CD4-positive, alpha-beta T cell treated with Interleukin-10 for 1 hour (primary cell): Measurements from ENCODE around the gene IQSEC3.
"Not testable (repeated sequence)": the region's sequence is repeated elsewhere in the genome, so short reads cannot be mapped to it uniquely, and the experiment has no call there.

Experiments used
- DNase-seq: peaks from one replicate; pipeline ENCODE4 v3.0.0-alpha.2; 2020

IQSEC3 gene

DNA sequence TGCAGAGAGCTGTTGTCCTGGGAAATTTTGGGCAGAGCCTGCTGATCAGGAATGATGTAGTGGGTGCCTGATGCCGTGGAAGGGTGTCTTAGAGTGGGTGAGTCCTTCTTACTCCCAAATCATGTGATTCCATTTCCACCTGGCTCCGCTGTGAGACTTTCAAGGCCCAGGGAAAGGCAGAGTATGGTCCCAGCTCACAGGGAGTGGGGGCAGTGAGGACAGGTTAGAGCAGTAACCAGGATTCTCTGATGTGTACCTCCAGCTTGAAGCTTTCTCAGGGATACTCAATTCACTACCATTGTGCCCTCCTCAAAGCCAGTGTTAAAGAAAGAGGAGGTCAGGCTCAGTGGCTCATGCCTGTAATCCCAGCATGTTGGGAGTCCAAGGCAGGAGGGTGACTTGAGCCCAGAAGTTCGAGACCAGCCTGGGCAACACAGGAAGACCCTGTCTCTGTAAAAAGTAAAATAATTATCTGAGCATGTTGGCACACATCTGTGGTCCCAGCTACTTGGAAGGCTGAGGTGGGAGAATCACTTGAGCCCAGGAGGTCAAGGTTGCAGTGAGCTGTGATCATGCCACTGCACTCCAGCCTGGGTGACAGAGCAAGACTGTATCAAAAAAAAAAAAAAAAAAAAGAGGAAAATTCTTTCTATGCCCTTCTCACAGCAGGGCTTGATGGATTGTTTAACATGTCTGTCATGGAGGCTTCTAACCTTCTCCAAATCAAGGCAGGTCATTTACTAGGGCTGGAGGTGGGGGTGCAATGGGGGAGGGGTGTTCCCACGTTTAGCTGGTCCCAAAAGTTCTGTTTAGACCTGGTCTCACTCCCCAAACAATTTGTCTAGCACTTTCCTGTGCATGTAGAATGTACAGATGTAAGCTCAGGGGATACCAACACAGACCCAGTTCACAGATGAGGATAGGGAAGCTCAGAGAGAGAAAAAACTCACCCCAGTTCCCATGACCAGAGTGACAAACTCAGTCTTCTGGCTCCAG lies 12.5 kb upstream of the IQSEC3 start:
- DNase-seq: no peak

DNA sequence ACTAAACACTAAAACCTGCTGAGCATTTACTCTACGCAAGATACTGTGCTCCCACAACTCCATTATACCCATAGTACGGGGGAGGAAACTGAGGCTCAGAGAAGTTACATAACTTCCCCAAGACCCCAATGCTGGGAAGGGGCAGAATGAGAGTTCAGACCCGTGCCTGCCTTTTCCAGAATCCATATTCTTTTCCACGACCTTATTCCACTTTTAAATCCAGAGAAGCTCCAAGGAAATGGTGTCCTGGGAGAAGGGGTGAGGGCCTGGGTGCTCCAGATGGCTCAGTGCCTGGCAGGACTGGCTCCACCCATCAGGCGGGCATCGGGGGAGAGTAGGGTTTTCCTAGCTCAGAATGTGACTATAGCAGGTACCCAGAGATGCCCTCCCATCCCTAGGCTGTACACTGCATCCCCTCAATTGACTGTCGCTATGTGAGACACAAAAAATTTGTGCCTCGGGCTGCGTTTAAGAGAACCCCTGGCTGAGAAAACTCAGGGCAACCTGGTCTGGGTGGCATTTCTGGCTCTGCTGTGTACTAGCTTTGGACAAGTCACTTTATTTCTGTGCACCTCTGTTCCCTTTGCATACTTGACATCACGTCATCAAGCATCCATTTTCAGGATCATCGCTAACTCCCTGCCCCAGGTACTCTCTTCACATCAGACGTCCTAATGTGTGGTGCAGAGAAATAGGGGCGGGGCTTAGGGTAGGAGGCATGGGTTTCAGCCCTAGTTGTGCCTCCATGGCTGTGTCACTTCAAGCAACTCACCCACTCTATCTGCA lies 11.6 kb upstream of the IQSEC3 start:
- DNase-seq: no peak

DNA sequence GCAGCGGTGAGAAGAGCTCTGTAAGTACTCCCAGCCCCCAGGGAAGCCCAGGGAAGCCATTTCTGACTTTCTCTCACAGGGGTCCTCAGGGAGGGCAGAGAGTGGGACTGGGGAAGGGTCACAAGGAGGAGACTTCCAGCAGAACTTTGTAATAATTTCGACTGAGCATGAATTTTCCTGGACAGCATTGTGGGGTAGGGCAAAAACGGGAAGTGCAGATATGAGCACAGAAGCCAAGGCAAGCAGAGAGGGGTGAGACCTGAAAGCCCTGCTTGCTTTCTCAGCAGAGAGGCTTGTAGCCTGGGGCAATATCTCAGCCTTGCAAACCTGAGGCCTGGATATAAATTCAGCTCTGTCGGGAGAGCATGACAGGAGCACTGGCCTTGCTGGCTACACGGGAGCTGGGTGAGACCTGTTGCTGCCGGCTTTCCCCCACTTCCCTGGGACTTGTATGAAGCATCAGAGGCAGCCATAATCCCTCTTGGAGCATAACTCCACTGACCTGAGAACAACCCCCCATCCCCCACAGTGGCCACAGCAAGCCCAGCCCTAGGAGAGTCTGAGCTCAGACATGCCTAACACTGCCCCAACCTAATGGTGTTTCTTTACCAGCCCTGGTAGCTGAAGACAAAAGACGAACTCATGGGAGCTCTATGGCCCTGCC lies 9.8 kb upstream of the IQSEC3 start:
- DNase-seq: no peak

DNA sequence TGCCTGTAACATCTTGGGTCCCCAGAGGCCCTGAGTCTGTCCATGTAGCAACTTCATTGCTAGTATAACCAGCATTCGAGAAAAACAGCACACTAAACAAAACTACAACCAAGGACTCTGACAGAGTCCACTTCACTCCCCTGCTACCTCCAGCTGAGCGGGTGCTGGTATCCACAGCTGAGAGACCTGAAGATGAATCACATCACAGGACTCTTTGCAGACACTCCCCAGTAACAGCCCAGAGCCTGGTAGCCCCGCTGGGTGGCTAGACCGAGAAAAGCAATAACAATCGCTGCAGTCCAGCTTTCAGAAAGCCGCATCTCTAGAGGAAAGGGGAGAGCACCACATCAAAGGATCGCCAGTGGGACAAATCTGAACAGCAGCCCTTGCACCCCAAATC lies 9.0 kb upstream of the IQSEC3 start:
- no peak for DNase-seq

DNA sequence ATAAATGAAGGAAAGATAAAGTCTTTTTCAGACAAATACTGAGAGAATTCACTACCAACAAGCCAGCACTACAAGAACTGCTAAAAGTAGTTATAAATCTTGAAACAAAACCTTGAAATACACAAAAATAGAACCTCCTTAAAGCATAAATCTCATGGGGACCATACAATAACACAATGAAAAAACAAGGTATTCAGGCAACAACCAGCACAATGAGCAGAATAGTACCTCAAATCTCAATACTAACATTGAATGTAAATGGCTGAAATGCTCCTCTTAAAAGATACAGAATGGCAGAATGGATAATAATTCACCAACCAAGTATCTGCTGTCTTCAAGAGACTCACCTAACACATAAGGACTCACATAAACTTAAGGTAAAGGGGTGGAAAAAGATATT lies 7.7 kb upstream of the IQSEC3 start:
- DNase-seq: no peak

DNA sequence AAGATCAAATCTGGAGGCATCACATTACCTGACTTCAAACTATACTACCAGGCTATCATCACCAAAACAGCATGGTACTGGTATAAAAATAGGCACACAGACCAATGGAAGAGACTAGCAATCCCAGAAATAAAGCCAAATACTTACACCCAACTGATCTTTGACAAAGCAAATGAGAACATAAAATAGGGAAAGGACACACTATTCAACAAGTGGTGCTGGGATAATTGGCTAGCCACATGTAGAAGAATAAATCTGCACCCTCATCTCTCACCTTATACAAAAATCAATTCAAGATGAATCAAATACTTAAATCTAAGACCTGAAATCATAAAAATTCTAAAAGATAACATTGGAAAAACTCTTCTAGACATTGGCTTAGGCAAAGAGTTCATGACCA lies 4.7 kb upstream of the IQSEC3 start:
- DNase-seq: not testable (repeated sequence)

DNA sequence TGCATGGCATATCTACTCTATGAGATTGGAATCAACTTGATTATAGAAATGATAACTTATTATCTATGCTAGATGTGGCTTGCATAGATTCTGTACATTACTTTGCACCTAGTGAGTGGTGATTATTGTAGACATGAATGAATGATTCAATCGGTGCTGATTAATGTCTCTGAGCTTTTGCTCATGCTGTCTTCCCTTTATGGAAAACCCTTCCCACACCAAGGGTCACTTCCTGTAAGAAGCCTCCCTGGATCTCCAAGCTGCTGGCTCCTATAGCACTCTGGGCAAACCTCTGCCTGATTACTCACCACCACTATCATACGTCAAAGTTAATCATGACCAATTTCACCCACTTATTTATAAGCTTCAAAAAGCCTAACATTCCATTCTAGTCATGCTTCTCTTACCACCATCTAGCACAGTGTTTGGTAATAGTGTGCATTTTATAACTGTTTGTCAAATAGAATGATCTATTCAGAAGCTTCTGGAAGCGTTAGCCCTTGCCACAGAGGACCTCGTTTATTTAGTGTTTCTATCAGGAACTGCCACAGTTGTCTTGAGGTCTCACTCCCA lies 990 bp upstream of the IQSEC3 start:
- not testable (repeated sequence) for DNase-seq

DNA sequence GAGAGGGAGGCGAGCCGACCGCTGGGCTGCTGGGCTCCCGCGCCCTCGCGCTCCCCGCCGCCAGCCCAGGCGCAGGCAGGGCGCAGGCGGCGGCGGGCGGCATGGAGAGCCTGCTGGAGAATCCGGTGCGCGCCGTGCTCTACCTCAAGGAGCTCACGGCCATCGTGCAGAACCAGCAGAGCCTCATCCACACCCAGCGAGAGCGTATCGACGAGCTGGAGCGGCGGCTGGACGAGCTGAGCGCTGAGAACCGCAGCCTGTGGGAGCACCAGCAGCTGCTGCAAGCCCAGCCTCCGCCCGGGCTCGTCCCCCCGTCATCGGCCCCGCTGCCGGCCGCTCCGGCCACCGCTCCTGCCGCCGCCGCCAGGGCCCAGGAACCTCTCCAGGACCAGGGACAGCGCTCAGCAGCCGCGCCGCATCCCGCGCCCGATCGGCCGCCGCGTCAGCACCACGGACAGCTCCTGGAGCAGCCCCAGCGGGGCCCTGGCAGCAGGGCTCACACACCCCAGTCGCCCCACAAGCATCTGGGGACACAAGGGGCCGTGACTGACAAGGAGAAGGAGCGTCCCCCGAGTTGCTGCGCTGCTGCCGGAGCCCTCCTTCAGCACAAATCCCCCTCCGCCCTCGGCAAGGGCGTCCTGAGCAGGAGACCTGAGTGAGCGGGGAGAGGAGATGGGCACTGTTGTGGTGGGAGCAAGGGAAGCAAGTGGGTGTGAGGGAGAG lies 376 bp downstream of the IQSEC3 start:
- DNase-seq: peak; percentile 11

DNA sequence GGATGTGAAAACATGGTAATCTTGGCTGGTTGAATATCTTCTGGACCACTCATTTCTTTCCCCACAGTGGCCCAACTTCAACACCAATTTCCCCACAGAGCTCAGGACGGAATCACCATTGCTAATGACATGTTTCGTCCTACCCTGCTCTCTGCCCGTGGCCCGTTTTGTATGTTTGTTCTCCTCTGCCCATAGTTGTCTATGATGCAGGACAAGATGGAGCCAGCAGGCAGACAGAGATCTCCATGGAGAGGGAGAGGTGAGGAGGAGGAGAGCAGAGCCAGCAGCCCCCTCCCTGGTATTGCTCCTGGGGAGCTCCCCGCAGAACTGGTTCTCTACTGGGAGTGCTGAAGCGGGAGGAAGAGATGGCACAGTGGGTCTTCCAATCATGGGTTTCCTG lies 3.1 kb downstream of the IQSEC3 start:
- DNase-seq: not testable (repeated sequence)

DNA sequence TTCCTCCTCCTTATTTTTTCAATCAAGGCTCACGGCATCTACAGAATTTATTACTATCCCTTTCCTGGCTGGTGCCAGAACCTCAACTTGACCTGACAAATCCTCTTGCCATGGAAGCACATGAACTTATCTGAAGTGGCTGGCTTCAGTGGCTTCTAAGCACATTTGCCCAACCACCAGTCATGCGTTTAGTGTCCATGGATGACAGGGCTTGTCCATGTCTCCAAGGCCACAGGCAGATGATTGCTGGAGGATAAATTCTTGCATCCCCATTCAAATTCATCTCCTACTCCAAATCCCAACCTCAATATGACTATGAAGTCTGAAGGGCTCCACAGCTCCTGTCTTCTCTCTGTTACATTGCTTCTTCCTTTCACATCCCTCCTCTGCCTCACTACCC lies 4.0 kb downstream of the IQSEC3 start:
- not testable (repeated sequence) for DNase-seq

DNA sequence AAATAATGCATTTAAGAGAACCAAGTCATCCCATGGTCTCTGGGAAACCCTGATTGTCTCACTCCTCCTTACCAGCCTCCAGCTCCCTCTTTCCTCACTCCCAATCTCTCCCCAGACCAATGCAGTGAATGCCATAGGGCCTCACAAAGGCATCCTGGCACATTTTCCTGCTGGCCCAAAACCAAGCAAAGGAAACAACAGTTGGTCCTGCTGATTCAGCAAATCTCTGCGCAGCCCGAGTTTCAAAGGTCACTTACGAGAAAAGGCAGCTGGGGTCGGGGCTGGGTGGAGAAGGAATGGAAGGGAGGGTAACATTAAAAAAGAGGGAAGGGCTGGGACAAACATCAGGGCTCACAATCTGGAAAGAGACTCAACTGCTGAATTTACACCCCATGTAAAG lies 5.5 kb downstream of the IQSEC3 start:
- not testable (repeated sequence) for DNase-seq

DNA sequence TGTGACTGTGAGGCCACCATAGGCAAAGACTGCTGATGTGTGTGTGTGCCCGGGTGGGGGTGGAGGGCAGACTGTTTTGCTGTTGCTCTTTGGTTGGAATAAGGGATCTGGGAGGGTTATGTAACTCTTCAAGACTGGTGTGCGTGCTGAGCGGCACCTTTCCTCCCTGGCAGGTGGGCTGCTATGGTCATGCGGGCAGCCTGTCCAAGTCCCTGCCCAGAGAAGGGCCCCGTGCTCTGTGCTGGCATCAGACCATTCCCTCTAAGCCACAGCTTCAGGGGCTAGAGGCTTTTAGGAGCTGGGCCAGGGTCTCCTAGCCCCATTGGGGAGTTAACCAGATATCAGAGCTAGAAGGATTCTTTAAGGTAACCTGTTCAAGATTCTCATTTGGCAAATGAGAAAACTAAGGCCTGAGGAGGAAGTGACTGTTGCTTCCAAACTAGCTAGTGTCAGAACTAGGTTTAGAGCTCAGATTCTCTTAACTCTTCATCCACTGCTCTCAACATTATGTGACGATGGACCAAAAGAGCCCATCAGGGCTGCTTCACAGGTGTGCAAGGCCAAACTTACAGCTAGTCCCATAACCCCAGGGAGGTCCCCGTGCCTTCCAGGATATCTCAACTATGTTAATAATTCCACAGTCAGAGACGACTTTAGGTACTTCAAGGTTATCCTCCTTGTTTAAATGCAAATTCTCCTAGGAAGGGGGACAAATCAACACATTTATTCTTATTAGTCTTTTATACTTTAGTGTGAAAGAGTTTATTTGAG lies 8.0 kb downstream of the IQSEC3 start:
- not testable (repeated sequence) for DNase-seq

DNA sequence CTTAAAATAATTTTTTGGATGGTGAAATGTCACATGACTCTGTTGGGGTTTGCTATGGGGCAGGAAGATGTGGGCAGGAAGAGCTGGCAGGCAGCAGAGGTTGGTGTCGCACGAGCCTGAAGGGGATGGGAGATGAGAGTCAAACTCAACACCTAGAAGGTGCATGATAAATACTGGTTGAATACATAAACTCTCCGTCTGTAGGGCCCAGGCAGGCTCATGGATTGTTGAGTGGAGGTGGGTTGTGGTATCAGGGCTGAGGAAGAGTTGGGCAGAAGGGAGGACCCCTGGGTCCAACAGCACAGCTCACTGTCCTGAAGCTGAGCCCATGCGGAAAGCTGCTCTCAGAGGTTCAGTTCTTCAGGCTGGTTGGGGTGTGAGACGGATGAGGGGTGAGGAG lies 9.0 kb downstream of the IQSEC3 start:
- not testable (repeated sequence) for DNase-seq

DNA sequence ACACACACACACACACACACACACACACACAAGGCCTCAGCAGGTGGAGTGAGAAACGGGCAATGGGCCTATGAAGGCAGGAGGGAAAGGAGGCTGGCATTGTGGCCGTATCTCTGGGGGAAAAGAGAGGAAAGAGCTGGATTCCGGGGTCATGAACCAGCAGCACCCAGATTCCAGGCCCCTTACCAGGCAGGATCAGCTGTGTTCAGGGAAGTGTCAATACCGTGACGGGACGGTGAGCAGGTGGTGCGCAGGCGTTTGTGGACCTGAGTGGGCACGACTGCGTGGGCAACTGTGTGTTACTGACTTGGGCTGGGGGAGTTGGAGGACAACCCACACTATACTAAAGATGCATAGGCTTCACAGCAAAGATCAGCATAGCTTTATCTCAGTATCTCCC lies 9.5 kb downstream of the IQSEC3 start:
- not testable (repeated sequence) for DNase-seq

DNA sequence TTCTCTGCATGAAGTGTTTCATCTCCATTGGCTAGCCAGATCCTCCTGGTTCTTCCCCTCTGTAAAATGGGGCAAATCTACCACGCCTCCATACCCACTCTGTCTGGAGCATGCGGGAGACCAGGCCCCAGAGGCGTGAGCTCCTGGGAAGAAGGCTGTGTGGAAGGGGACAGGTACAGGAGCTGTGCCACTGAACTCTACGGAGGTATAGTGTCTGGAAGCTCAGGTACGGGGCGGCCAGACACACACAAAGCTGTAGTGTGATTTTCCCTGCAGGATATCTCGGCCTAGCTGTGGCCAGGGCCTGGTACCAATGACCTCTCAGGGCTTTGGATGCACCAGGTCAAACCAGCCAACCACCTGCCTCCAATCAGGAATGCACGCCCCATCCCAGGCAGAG lies 10.0 kb downstream of the IQSEC3 start:
- DNase-seq: not testable (repeated sequence)

DNA sequence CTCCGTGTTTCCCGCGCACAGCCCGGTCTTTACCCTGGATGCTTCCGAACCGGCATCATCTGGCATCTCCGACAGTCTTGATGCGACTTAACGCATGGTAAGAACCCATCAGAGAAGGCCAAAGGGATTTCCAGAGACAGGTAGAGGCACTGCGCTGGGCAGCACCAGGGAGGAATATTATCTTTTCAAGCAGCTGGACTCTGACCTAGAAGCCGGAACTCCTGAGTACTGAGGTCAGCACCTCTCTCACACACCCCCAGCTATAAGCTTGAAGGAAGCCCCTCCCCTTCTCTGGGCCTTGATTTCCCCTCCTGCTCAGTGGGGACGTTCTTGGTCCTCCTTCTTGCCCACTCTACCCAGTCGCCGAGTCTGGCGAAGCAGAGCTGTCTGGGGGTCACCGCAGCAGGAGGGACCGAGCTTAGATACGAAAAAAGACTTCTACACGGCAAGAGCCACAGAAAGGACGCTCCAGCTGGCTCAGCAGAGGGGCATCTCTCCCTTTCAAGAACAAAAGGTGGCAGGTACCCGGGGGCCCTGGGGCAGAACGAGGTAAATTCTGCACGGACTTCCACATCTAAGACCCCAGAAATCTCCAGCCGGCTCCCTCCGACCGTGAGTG lies 10.6 kb downstream of the IQSEC3 start:
- DNase-seq: not testable (repeated sequence)

DNA sequence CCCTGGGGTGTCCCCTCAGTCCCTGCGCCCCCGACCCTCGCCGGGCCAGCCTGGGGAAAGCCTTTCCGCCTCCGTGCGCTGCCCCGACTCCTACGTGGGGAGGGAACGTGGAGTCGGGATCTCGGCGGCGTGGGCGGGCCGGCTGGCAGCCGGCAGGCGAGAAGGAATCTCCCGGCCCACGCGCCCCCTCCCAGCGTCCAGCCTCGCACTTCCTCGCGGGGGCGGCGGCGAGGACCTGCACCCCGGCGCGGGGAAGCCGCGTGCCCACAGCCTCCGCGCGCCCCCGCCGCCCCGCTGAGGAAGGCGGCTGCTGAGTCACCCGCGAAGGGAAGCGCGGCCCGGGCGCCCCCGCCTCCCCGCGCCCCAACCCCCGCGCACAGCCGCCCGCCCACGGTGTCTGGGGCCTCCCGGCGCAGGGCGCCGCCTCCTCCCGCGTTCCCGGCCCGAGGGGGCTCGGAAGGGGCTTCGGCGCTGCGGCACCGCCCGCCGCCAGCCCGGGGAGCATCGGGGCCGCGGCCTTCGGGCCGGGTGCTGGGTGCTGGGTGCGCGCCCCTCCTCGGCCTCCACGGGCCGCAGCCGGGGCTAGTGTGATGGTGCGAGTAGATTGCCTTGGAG lies 11.3 kb downstream of the IQSEC3 start:
- DNase-seq: not testable (repeated sequence)

DNA sequence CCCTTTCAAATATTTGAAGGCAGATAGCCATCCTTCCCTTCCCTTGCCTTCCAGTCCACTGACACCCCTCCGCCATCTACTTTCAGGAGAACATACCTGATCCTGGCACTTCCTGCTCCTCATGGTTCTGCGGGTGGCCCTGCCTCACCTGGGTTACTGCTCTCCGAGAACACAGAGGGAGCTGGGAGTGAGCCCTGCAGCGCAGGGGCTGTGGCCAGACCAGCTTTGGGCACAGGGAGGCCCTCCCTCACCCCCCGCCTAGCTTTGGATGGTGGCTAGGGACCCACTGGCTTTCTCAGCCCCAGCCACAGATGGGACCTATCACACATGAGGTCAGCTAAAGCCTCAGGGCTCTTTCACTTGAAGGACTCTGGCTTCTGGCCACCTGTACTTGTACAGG lies 12.4 kb downstream of the IQSEC3 start:
- DNase-seq: no peak

DNA sequence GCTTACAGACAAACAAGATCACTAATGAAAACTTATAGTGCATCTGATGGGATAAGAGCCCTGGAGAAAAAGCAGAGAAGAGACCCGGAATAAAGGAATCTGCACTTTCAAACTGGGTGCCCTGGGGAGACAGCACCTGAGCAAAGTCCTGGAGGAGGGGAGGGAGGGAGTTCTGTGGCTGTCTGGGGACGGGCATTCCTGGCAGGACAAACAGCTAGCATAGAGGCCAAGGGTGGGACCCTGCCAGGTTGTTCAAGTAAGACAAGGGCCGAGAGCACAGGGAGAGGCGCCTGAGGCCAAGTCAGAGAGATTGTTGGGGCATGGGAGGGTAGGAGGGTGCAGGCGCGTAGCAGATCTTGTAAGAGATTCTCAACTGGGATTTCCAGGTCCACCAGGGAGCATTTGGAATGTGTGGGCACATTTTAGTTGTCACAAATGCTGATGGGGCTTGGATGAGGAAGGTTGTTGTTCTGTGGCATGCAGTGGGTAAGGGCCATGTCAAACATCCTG lies 14.2 kb downstream of the IQSEC3 start:
- no peak for DNase-seq

DNA sequence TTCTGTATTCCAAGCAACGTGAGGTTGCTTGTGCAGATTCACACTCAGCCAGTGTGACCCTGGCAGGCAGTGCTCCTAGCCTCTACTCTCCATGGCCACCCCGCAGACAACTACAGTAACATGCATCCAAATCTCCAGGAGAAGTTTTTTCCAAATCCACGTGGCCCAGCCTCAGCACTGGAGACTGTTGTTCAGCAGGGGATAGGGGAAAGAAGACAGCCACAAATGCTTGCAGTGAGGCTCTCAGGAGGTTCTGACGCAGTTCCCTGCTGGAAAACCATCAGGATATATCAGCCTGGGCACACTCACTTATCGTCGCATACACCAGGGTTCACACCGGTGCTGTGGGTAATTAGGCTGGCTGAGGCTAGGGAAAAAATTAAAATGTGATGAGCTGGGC lies 16.2 kb downstream of the IQSEC3 start:
- no peak for DNase-seq
